Gastrocnemius medialis (tissue), 4 donors: ENCODE measurements around the gene POLR2H. TPM values are rescaled to one million over a fixed set of nuclear protein-coding genes. Genes with fewer than 3 reads are reported as not detected.

ENCODE experiments used
- ATAC-seq, 2 donors: fragments of 150-250 bp; one replicate each; pipeline ENCODE4 v1.9.1; 2016
- DNase-seq, 2 donors: peaks; one replicate each; pipeline ENCODE4 v3.0.0-alpha.2; 2019
- H3K27ac ChIP-seq, 4 donors: fragments of 200-600 bp; sonication (generic); 1 replicate in 1 of 4; 2 replicates in 3 of 4; pipeline ENCODE4 v1.5.1; 2016 to 2018; ENCODE audit warnings: mild to moderate bottlenecking in 2 of 4, moderate library complexity in 1 of 4
- H3K27me3 ChIP-seq, 3 donors: fragments of 200-600 bp; sonication (generic) in 2 of 3; 1 replicate in 1 of 3; 2 replicates in 2 of 3; pipeline versions ENCODE4 v1.5.1 to v1.6.0; 2016 to 2019; ENCODE audit warnings: mild to moderate bottlenecking in 1 of 3, moderate library complexity in 1 of 3
- H3K36me3 ChIP-seq, 2 donors: fragments of 200-600 bp; sonication (generic) in 1 of 2; one replicate each; pipeline ENCODE4 v1.5.1; 2017 to 2018
- H3K4me1 ChIP-seq, 2 donors: fragments of 200-600 bp; sonication (generic) in 1 of 2; one replicate each; pipeline ENCODE4 v1.5.1; 2016 to 2017; ENCODE audit warnings: mild to moderate bottlenecking in 2 of 2
- H3K4me3 ChIP-seq, 4 donors: fragments of 200-600 bp; sonication (generic) in 3 of 4; 1 replicate in 1 of 4; 2 replicates in 3 of 4; pipeline ENCODE4 v1.5.1; 2016 to 2019; ENCODE audit warnings: mild to moderate bottlenecking in 2 of 4
- H3K9me3 ChIP-seq, 3 donors: fragments of 200-600 bp; sonication (generic) in 2 of 3; 1 replicate in 1 of 3; 2 replicates in 2 of 3; pipeline ENCODE4 v1.5.1; 2016 to 2019
- POLR2A ChIP-seq, 2 donors: fragments of 450-650 bp; IDR thresholded peaks; one replicate each; pipeline ENCODE4 v1.6.1; 2017; ENCODE audit warnings: antibody characterized with exemption in 2 of 2, mild to moderate bottlenecking in 2 of 2, moderate library complexity in 2 of 2
- in situ Hi-C, 4 donors: fragments of 200-750 bp; cut with MboI; loops; one replicate each; pipeline versions ENCODE4 v1.15.0 to v1.8.0; 2017; ENCODE audit warnings: low sequenced_read_pairs in 4 of 4
- intact Hi-C: fragments of 100-400 bp; cut with DNase I; formaldehyde crosslinking; loops from one replicate; pipeline ENCODE4 v1.15.1; 2023; ENCODE audit warnings: low total_unique reads
- total RNA-seq, 4 donors: library from RNA; depleted of rRNA; stranded (reverse); fragments of >200 nt; gene quantifications; one replicate each; pipeline versions ENCODE4 v1.1.0 to v1.2.3, GENCODE V29; 2016
- TF ChIP-seq, protein P1 (sequence below), 5 experiments: fragments of 450-650 bp in 3 of 5; fragments of 200-600 bp in 2 of 5; sonication (generic) in 2 of 5; IDR thresholded peaks in 4 of 5; conservative IDR thresholded peaks in 1 of 5; 1 replicate in 4 of 5; 2 replicates in 1 of 5; pipeline ENCODE4 v1.5.1; 2016 to 2019; ENCODE audit warnings: antibody characterized with exemption in 5 of 5, mild to moderate bottlenecking in 3 of 5, moderate library complexity in 3 of 5

The POLR2H gene
- total RNA-seq, 4 donors from 2014 or later, result 45.5 to 87.7 (median 53.0) TPM

DNA sequence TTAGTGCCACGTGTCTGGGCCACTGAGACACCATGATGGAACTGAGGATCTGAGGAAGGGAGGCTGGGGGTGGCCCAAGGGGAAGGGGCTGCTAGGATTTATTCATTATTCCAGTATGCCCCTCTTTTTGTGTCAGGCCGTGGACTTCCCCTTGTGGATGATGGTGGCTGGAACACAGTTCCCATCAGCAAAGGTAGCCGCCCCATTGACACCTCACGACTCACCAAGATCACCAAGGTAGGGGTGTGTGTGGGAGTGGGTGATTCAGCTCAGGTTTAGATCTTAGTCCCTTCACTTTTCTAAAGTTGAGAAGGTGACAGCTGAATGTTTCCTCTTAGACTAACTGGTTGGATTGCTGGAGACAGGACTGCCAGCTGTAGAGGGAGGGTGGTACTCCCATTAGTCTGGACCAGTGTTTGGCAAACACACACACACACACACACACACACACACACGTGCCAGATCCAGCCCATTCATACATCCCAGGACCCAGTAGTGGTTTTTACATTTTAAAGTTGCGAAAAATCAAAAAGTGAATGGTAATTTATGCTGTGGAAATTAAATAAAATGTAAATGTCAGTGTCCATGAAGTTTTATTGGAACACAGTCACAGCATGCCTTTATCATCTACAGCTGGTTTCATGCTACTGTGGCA, 35.7 kb upstream of the POLR2H start:
- ATAC-seq, result no peak
- intact Hi-C loops, result no loop called here
- Histone ChIP-seq H3K27me3 (no peaks in the 10 kb centered on the region), H3K4me1 (peaks cover 34 to 35% of the 10 kb centered on the region in 2 donors), H3K4me3 (no peak overlapping the region), H3K27ac (peak overlapping the region; percentile 18 to 97 (median 50)), H3K36me3 (peaks cover 12 to 100% of the 10 kb centered on the region in 2 donors), H3K9me3 (no peaks in the 10 kb centered on the region)
- DNase-seq, result no peak
- in situ Hi-C loops, result no loop called here
- TF ChIP-seq, protein P1, sequence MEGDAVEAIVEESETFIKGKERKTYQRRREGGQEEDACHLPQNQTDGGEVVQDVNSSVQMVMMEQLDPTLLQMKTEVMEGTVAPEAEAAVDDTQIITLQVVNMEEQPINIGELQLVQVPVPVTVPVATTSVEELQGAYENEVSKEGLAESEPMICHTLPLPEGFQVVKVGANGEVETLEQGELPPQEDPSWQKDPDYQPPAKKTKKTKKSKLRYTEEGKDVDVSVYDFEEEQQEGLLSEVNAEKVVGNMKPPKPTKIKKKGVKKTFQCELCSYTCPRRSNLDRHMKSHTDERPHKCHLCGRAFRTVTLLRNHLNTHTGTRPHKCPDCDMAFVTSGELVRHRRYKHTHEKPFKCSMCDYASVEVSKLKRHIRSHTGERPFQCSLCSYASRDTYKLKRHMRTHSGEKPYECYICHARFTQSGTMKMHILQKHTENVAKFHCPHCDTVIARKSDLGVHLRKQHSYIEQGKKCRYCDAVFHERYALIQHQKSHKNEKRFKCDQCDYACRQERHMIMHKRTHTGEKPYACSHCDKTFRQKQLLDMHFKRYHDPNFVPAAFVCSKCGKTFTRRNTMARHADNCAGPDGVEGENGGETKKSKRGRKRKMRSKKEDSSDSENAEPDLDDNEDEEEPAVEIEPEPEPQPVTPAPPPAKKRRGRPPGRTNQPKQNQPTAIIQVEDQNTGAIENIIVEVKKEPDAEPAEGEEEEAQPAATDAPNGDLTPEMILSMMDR (IDR thresholded peaks at IDR 0.05 in 4 of 5, conservative IDR thresholded peaks at IDR 0.05 in 1 of 5), result no peak

DNA sequence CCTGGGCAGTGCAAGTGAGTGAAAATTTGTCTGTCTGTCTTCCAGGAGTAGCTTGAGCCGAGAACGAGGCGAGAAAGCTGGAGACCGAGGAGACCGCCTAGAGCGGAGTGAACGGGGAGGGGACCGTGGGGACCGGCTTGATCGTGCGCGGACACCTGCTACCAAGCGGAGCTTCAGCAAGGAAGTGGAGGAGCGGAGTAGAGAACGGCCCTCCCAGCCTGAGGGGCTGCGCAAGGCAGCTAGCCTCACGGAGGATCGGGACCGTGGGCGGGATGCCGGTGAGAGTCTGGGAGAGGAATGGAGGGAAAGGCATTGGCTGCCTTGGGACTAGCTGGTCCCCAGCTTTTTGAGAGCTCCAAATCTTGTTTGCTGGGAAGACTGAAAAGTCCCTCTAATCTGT, 34.3 kb upstream of the POLR2H start:
- no peak for DNase-seq
- H3K9me3 ChIP-seq, result no peaks in the 10 kb centered on the region
- H3K27me3 ChIP-seq, result no peaks in the 10 kb centered on the region
- in situ Hi-C loops (no loop called here), intact Hi-C loops (no loop called here)
- H3K36me3 ChIP-seq, result peaks cover 12 to 100% of the 10 kb centered on the region in 2 donors
- TF ChIP-seq POLR2A (IDR thresholded peaks at IDR 0.05), result no peak
- TF ChIP-seq, protein P1 (IDR thresholded peaks at IDR 0.05 in 4 of 5, conservative IDR thresholded peaks at IDR 0.05 in 1 of 5), result no peak
- H3K4me1 ChIP-seq, result peaks cover 21 to 29% of the 10 kb centered on the region in 2 donors
- no peak overlapping the region for H3K4me3 ChIP-seq
- H3K27ac ChIP-seq, result peak overlapping the region in 3 of 4 donors; percentile 29 to 55 (median 36)
- no peak for ATAC-seq

DNA sequence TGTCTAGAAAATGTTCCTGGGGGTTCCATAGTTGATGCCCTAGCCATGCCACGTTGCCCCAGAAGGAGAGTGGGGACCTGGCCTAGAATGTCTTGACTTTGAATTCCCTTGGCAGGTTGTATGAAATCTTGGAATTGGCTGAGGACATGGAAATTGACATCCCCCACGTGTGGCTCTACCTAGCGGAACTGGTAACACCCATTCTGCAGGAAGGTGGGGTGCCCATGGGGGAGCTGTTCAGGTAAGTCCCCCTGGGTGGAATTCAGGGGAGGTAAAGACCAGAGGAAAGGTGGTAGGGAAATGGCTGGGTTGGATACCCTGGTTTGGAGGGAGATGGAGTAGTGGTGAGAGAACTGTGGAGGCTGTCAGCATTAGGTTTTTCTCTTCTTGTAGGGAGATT, 33.0 kb upstream of the POLR2H start:
- ATAC-seq (no peak), DNase-seq (no peak)
- TF ChIP-seq, protein P1 (IDR thresholded peaks at IDR 0.05 in 4 of 5, conservative IDR thresholded peaks at IDR 0.05 in 1 of 5), result no peak
- TF ChIP-seq POLR2A (IDR thresholded peaks at IDR 0.05), result no peak
- H3K36me3 ChIP-seq, result peaks cover 12 to 100% of the 10 kb centered on the region in 2 donors
- in situ Hi-C loops, result no loop called here
- H3K9me3 ChIP-seq, result no peaks in the 10 kb centered on the region
- peak overlapping the region in 2 of 4 donors; percentile 29 to 36 for H3K27ac ChIP-seq
- no peaks in the 10 kb centered on the region for H3K27me3 ChIP-seq
- no peak overlapping the region for H3K4me3 ChIP-seq
- peaks cover 7 to 20% of the 10 kb centered on the region in 2 donors for H3K4me1 ChIP-seq
- intact Hi-C loops, result no loop called here

DNA sequence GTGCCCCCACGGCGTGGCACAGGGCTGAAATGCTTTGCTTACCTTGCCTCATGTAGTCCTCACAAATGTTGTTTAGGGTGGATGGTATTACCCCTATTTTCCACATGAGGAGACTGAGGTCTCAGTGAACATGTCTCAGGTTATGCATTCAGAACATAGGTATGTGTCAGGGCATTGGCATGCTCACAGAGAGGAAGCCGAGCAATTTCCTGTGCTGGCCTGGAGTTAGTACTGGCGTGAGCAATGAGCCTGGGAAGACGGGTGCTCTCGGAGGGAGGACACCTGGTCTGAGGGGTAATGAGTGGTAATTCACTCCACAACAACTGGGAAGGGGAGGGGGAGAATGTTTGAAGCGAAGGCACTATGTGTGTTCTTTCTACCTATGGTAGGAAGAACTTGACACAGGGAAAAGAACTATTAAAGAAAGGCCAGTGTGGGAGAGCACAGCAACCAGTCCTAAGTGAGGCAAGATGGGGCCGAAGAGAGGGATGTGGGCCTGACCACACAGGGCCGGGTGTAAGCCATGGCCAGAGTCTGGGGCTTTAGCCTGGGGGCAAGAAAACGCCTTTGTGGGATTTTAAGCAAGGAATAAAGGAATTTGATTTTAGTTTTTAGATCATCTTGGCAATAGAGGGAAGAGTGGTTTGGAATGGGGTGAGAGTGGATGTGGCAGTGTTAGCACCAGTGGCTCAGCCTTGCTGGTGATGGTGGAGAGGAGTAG, 29.0 kb upstream of the POLR2H start:
- no peak for DNase-seq
- no peaks in the 10 kb centered on the region for H3K9me3 ChIP-seq
- H3K4me1 ChIP-seq, result peaks cover 15 to 24% of the 10 kb centered on the region in 2 donors

More for the DNA sequence above, 29.0 kb upstream of the POLR2H start:
- peak overlapping the region; percentile 98 to 99 (median 98) for H3K27ac ChIP-seq
- H3K27me3 ChIP-seq, result no peaks in the 10 kb centered on the region
- H3K36me3 ChIP-seq, result peaks cover 0 to 76% of the 10 kb centered on the region in 2 donors
- intact Hi-C loops, result loop anchor here (10.0 kb wide), 1 partner anchor 1028 kb away; no protein-coding TSS in a partner anchor
- no peak for ATAC-seq
- TF ChIP-seq POLR2A (IDR thresholded peaks at IDR 0.05), result no peak
- TF ChIP-seq, protein P1 (IDR thresholded peaks at IDR 0.05 in 4 of 5, conservative IDR thresholded peaks at IDR 0.05 in 1 of 5), result no peak
- no peak overlapping the region for H3K4me3 ChIP-seq
- in situ Hi-C loops, result no loop called here
